Stomach (tissue), 9 donors: ENCODE measurements around the gene CSNK2A2. TPM values are rescaled to one million over a fixed set of nuclear protein-coding genes. Genes with fewer than 3 reads are reported as not detected.
A peak's percentile ranks its signal among the peaks of the same experiment; 100 is the strongest.

Source experiments
- DNase-seq, 2 donors: peaks; one replicate each; pipeline versions ENCODE4 v3.0.0 to v3.0.0-alpha.2; 2013 to 2019
- H3K27ac ChIP-seq, 5 donors: fragments of 200-600 bp in 4 of 5; sonication (generic) in 4 of 5; one replicate each; pipeline ENCODE4 v1.5.1; 2013 to 2019; ENCODE audit warnings: mild to moderate bottlenecking in 1 of 5, moderate library complexity in 1 of 5
- H3K27me3 ChIP-seq, 3 donors: fragments of 200-600 bp; sonication (generic); one replicate each; pipeline ENCODE4 v1.5.1; 2017 to 2019; ENCODE audit warnings: mixed run types in 1 of 3
- H3K36me3 ChIP-seq, 4 donors: fragments of 200-600 bp; sonication (generic); 1 replicate in 3 of 4; 2 replicates in 1 of 4; pipeline ENCODE4 v1.5.1; 2016 to 2019
- H3K4me1 ChIP-seq, 4 donors: fragments of 200-600 bp; sonication (generic); one replicate each; pipeline ENCODE4 v1.5.1; 2016 to 2019
- H3K4me3 ChIP-seq, 4 donors: fragments of 200-600 bp; sonication (generic) in 3 of 4; one replicate each; pipeline ENCODE4 v1.5.1; 2016 to 2019; ENCODE audit warnings: mild to moderate bottlenecking in 1 of 4
- H3K9me3 ChIP-seq, 4 donors: fragments of 200-600 bp; sonication (generic); one replicate each; pipeline ENCODE4 v1.5.1; 2016 to 2019
- EP300 ChIP-seq: sonication (generic); formaldehyde crosslinking; IDR thresholded peaks from one replicate; pipeline ENCODE4 v1.6.1; 2017; ENCODE audit warnings: antibody characterized with exemption
- POLR2A ChIP-seq, 4 donors: fragments of 450-650 bp; IDR thresholded peaks; one replicate each; pipeline ENCODE4 v1.6.1; 2016; ENCODE audit warnings: antibody characterized with exemption in 4 of 4, control low read depth in 2 of 4, mild to moderate bottlenecking in 1 of 4, moderate library complexity in 1 of 4
- POLR2AphosphoS5 ChIP-seq, 3 donors: sonication (generic); formaldehyde crosslinking; IDR thresholded peaks; one replicate each; pipeline ENCODE4 v1.6.1; 2016; ENCODE audit warnings: antibody characterized with exemption in 3 of 3
- WGBS, 5 donors: extraction: QIAGEN DNeasy Blood & Tissue Kit in 3 of 5; methylation state at CpG; one replicate each; pipeline versions ENCODE4 v1.1.5 to v1.1.7; 2013 to 2018; 5-methylcytosine and 5-hydroxymethylcytosine counted together
- intact Hi-C: fragments of 100-400 bp; cut with DNase I; formaldehyde crosslinking; loops from one replicate; pipeline ENCODE4 v1.15.1; 2023; ENCODE audit warnings: low total_unique reads
- polyA plus RNA-seq, 3 donors: library from polyadenylated mRNA; stranded (reverse); fragments of 200-250 nt; gene quantifications; one replicate each; pipeline ENCODE4 v1.2.3, GENCODE V29; 2013
- total RNA-seq, 5 donors: library from RNA; depleted of rRNA; stranded (reverse); fragments of >200 nt; gene quantifications; one replicate each; pipeline versions ENCODE4 v1.1.0 to v1.2.3, GENCODE V29; 2014 to 2016
- TF ChIP-seq, protein P1 (sequence below), 7 experiments: fragments of 450-650 bp in 4 of 7; fragments of 200-600 bp in 3 of 7; sonication (generic) in 3 of 7; IDR thresholded peaks; one replicate each; pipeline ENCODE4 v1.5.1; 2016 to 2019; ENCODE audit warnings: antibody characterized with exemption in 7 of 7, control low read depth in 2 of 7, mild to moderate bottlenecking in 1 of 7
- donor health status: healthy with polysubstance abuse.
- donor health status: Bipolar disorder and iron deficiency.
- donor health status: healthy.

CSNK2A2 gene
- total and polyA plus RNA-seq, 8 donors: 13.4 to 83.0 (median 38.9) TPM

GRCh38 chr16:58235663-58236062 is 37.8 kb upstream of the CSNK2A2 start:
- H3K27me3 ChIP-seq: peaks cover 0 to 10% (median 5%) of the 10 kb centered on the region in 3 donors
- DNase-seq: no peak
- no peak overlapping the region for H3K27ac ChIP-seq
- intact Hi-C loops: no loop called here
- H3K36me3 ChIP-seq: no peaks in the 10 kb centered on the region
- peak overlapping the region in 2 of 4 donors; percentile 47 to 49 for H3K4me3 ChIP-seq
- TF ChIP-seq, protein P1, sequence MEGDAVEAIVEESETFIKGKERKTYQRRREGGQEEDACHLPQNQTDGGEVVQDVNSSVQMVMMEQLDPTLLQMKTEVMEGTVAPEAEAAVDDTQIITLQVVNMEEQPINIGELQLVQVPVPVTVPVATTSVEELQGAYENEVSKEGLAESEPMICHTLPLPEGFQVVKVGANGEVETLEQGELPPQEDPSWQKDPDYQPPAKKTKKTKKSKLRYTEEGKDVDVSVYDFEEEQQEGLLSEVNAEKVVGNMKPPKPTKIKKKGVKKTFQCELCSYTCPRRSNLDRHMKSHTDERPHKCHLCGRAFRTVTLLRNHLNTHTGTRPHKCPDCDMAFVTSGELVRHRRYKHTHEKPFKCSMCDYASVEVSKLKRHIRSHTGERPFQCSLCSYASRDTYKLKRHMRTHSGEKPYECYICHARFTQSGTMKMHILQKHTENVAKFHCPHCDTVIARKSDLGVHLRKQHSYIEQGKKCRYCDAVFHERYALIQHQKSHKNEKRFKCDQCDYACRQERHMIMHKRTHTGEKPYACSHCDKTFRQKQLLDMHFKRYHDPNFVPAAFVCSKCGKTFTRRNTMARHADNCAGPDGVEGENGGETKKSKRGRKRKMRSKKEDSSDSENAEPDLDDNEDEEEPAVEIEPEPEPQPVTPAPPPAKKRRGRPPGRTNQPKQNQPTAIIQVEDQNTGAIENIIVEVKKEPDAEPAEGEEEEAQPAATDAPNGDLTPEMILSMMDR (IDR thresholded peaks at IDR 0.05): no peak
- TF ChIP-seq POLR2AphosphoS5 (IDR thresholded peaks at IDR 0.05): no peak
- no peak for TF ChIP-seq EP300
- TF ChIP-seq POLR2A (IDR thresholded peaks at IDR 0.05): no peak
- H3K4me1 ChIP-seq: peaks cover 0 to 10% (median 8%) of the 10 kb centered on the region in 4 donors
- H3K9me3 ChIP-seq: no peaks in the 10 kb centered on the region
- 32 to 41% (median 35%) methylated on average over 3 of the region's 3 CpGs for WGBS, 5 donors

DNA sequence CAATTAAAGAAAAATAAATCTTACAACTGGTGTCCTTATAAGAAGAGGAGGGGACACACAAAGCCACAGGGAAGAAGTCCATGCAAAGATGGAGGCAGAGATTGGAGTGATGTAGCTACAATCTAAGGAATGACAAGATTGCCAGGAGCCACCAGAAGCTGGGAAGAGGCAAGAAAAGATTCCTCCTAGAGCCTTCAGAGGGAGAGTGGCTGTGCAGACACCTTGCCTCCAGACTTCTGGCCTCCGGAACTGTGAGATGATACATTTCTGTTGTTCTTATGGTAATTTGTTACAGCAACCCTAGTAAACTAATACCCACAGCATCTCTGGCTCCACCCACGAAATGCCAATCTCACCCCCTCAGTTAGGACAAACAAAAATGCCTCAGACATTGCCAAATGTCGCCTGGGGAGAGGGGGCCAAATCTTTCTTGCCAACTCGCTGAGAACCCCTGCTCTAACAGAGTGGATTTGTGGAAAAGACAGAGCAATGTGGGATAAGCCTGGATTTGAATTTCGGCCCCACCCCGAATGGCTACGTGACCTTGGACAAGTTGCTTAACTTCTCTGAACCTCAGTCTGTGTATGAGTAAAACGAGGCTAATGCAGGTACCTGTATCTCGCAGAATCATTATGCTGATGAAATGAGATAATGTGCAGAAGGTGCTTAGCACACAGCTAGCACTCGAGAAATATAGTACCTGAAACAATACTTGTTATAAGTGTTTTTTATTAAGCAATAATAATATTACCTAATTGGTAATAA is 37.1 kb upstream of the CSNK2A2 start:
- WGBS, 5 donors: 67 to 73% (median 69%) methylated on average over 10 of the region's 10 CpGs
- no peak for TF ChIP-seq POLR2A (IDR thresholded peaks at IDR 0.05)
- no peak for TF ChIP-seq EP300
- TF ChIP-seq, protein P1 (IDR thresholded peaks at IDR 0.05): no peak
- no peak for TF ChIP-seq POLR2AphosphoS5 (IDR thresholded peaks at IDR 0.05)
- Histone ChIP-seq H3K36me3 (no peaks in the 10 kb centered on the region), H3K27me3 (peaks cover 0 to 10% (median 5%) of the 10 kb centered on the region in 3 donors), H3K4me3 (no peak overlapping the region), H3K27ac (no peak overlapping the region), H3K9me3 (no peaks in the 10 kb centered on the region), H3K4me1 (peaks cover 0 to 10% (median 8%) of the 10 kb centered on the region in 4 donors)
- DNase-seq: no peak
- intact Hi-C loops: no loop called here

GRCh38 chr16:58230259-58230658 is 32.4 kb upstream of the CSNK2A2 start:
- H3K4me3 ChIP-seq: no peak overlapping the region
- no peaks in the 10 kb centered on the region for H3K36me3 ChIP-seq
- H3K4me1 ChIP-seq: no peaks in the 10 kb centered on the region
- no peaks in the 10 kb centered on the region for H3K9me3 ChIP-seq
- peaks cover 0 to 5% (median 0%) of the 10 kb centered on the region in 3 donors for H3K27me3 ChIP-seq
- intact Hi-C loops: no loop called here
- no peak overlapping the region for H3K27ac ChIP-seq
- TF ChIP-seq EP300 (no peak), POLR2A (IDR thresholded peaks at IDR 0.05) (no peak)
- WGBS, 5 donors: 81 to 91% (median 86%) methylated on average over 8 of the region's 8 CpGs
- DNase-seq: no peak

GRCh38 chr16:58226790-58227189 is 28.9 kb upstream of the CSNK2A2 start:
- intact Hi-C loops: no loop called here
- H3K27ac ChIP-seq: no peak overlapping the region
- no peaks in the 10 kb centered on the region for H3K9me3 ChIP-seq
- no peak overlapping the region for H3K4me3 ChIP-seq
- 86 to 96% (median 88%) methylated on average over 3 of the region's 3 CpGs for WGBS, 5 donors
- no peaks in the 10 kb centered on the region for H3K36me3 ChIP-seq
- no peak for DNase-seq
- no peaks in the 10 kb centered on the region for H3K4me1 ChIP-seq
- TF ChIP-seq, protein P1 (IDR thresholded peaks at IDR 0.05): no peak
- TF ChIP-seq POLR2AphosphoS5 (IDR thresholded peaks at IDR 0.05): no peak
- no peak for TF ChIP-seq POLR2A (IDR thresholded peaks at IDR 0.05)
- TF ChIP-seq EP300: no peak
- no peaks in the 10 kb centered on the region for H3K27me3 ChIP-seq
